Esophagus muscularis mucosa (tissue), 4 donors: ENCODE results near the gene IKBKG. TPM values are rescaled to one million over a fixed set of nuclear protein-coding genes. Genes with fewer than 3 reads are reported as not detected.

Experiments
- DNase-seq: peaks from one replicate; pipeline ENCODE4 v3.0.0-alpha.2; 2017; ENCODE audit errors: extremely low spot score
- H3K27ac ChIP-seq, 4 donors: fragments of 200-600 bp; sonication (generic); replicated peaks in 1 of 4; 1 replicate in 3 of 4; 2 replicates in 1 of 4; pipeline ENCODE4 v1.5.1; 2016 to 2019; ENCODE audit warnings: mild to moderate bottlenecking in 1 of 4
- H3K27me3 ChIP-seq, 4 donors: fragments of 200-600 bp; sonication (generic); one replicate each; pipeline versions ENCODE4 v1.5.1 to v1.6.0; 2016 to 2019
- H3K36me3 ChIP-seq, 4 donors: fragments of 200-600 bp; sonication (generic); one replicate each; pipeline ENCODE4 v1.5.1; 2016 to 2019
- H3K4me1 ChIP-seq, 4 donors: fragments of 200-600 bp; sonication (generic); one replicate each; pipeline ENCODE4 v1.5.1; 2016 to 2019
- H3K4me3 ChIP-seq, 4 donors: fragments of 200-600 bp; sonication (generic); 1 replicate in 2 of 4; 2 replicates in 2 of 4; pipeline ENCODE4 v1.5.1; 2016 to 2019; ENCODE audit warnings: mild to moderate bottlenecking in 4 of 4, moderate library complexity in 1 of 4
- H3K9me3 ChIP-seq, 4 donors: fragments of 200-600 bp; sonication (generic); 1 replicate in 3 of 4; 2 replicates in 1 of 4; pipeline ENCODE4 v1.5.1; 2016 to 2019
- CTCF ChIP-seq, 3 experiments: fragments of 200-600 bp in 2 of 3; fragments of 450-650 bp in 1 of 3; sonication (generic) in 2 of 3; IDR thresholded peaks; one replicate each; pipeline ENCODE4 v1.5.1; 2017 to 2019; ENCODE audit warnings: antibody characterized with exemption in 3 of 3, mild to moderate bottlenecking in 2 of 3, moderate library complexity in 1 of 3
- EP300 ChIP-seq: sonication (generic); formaldehyde crosslinking; IDR thresholded peaks from one replicate; pipeline ENCODE4 v1.6.1; 2017; ENCODE audit warnings: antibody characterized with exemption
- POLR2A ChIP-seq: fragments of 450-650 bp; IDR thresholded peaks from one replicate; pipeline ENCODE4 v1.6.1; 2017; ENCODE audit warnings: antibody characterized with exemption, moderate library complexity, mild to moderate bottlenecking, low read depth
- POLR2AphosphoS5 ChIP-seq, 2 donors: sonication (generic); formaldehyde crosslinking; IDR thresholded peaks; one replicate each; pipeline ENCODE4 v1.6.1; 2017; ENCODE audit warnings: antibody characterized with exemption in 2 of 2
- WGBS: methylation state at CpG from one replicate; pipeline ENCODE4 v1.1.5; 2018; 5-methylcytosine and 5-hydroxymethylcytosine counted together
- intact Hi-C: fragments of 100-400 bp; cut with DNase I; formaldehyde crosslinking; loops from one replicate; pipeline ENCODE4 v1.15.1; 2023
- total RNA-seq, 4 donors: library from RNA; depleted of rRNA; stranded (reverse); fragments of >200 nt; gene quantifications; one replicate each; pipeline versions ENCODE4 v1.1.0 to v1.2.1, GENCODE V29; 2016

IKBKG gene
- total RNA-seq, 4 donors from 2014 or later = 12.0 to 18.3 (median 17.3) TPM

- no peak for TF ChIP-seq POLR2AphosphoS5 (IDR thresholded peaks at IDR 0.05)
- no peak for TF ChIP-seq CTCF (IDR thresholded peaks at IDR 0.05)
- no peak for TF ChIP-seq POLR2A
- TF ChIP-seq EP300 = no peak
- 82% methylated on average over 20 of the region's 20 CpGs for WGBS
- Histone ChIP-seq H3K4me1 (peaks cover 19 to 37% (median 36%) of the 10 kb centered on the region in 4 donors), H3K27me3 (no peaks in the 10 kb centered on the region), H3K36me3 (peaks cover 0 to 7% (median 2%) of the 10 kb centered on the region in 4 donors), H3K27ac (peak overlapping the region; percentile 63 to 75 (median 71)), H3K9me3 (peaks cover 0 to 4% (median 0%) of the 10 kb centered on the region in 4 donors), H3K4me3 (no peak overlapping the region)
- intact Hi-C loops = no loop called here
- no peak for DNase-seq
Observed at GRCh38 chrX:154542723-154543424, 4.5 kb upstream of the IKBKG start.

DNA sequence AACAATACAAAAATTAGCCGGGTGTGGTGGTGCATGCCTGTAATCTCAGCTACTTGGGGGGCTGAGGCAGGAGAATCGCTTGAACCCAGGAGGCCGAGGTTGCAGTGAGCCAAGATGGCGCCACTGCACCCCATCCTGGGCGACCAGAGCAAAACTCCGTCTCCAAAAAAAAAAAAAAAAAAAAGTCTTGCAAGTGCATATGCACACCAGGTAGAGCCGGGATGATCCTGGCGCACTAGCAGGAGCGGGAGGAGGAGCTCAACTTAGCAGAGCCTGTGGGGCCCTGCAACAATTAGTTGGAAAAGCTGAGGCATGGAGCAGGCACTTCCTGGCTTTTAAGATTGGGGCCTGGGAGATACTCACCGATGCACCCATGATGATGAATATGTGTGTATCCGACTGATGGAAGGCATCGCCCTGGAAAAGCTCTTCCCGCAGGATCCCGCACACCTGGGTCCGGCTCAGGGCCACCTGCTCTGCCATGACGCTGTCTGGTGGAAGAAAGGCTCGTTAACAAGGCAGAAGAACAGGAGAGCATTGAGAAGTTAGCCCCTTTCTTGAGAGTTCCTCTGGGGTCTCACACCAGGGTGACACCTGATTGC is 1.6 kb upstream of the IKBKG start:
- no peak for TF ChIP-seq EP300
- intact Hi-C loops = no loop called here

GRCh38 chrX:154546354-154547244 is 821 bp upstream of the IKBKG start, which contains the start of gene G6PD:
Gene G6PD, minus strand, starts transcription at chrX:154546846. Its CDS starts 691 bp downstream, at chrX:154546155.
- Histone ChIP-seq H3K27me3 (no peaks in the 10 kb centered on the region), H3K4me3 (peak within 1 kb of the TSS; percentile 66 to 85 (median 67)), H3K4me1 (peaks cover 21 to 55% (median 51%) of the 10 kb centered on the region in 4 donors), H3K36me3 (peaks cover 0 to 7% (median 2%) of the 10 kb centered on the region in 4 donors), H3K9me3 (peaks cover 0 to 4% (median 0%) of the 10 kb centered on the region in 4 donors), H3K27ac (peak within 1 kb of the TSS; percentile 86 to 91 (median 88))
- intact Hi-C loops = no loop called here
- no peak for DNase-seq
- TF ChIP-seq POLR2AphosphoS5 (IDR thresholded peaks at IDR 0.05) (no peak), EP300 (no peak), POLR2A (no peak), CTCF (IDR thresholded peaks at IDR 0.05) (peak in 1 of 3 experiments; percentile 17)
- 50% methylated on average over 26 of the region's 92 CpGs for WGBS

More for the DNA sequence above, 1.6 kb upstream of the IKBKG start:
- Histone ChIP-seq H3K9me3 (peaks cover 0 to 4% (median 0%) of the 10 kb centered on the region in 4 donors), H3K4me3 (peak overlapping the region; percentile 66 to 85 (median 67)), H3K27me3 (no peaks in the 10 kb centered on the region), H3K36me3 (peaks cover 0 to 7% (median 2%) of the 10 kb centered on the region in 4 donors), H3K27ac (peak overlapping the region in 1 of 4 donors; percentile 86), H3K4me1 (peaks cover 25 to 63% (median 58%) of the 10 kb centered on the region in 4 donors)
- WGBS = 79% methylated on average over 16 of the region's 17 CpGs
- no peak for DNase-seq

- intact Hi-C loops = no loop called here
- H3K9me3 ChIP-seq = peaks cover 0 to 4% (median 0%) of the 10 kb centered on the region in 4 donors
- TF ChIP-seq EP300 (no peak), CTCF (IDR thresholded peaks at IDR 0.05) (no peak), POLR2A (no peak)
- H3K4me3 ChIP-seq = peak overlapping the region; percentile 66 to 85 (median 67)
- peaks cover 10 to 41% (median 38%) of the 10 kb centered on the region in 4 donors for H3K4me1 ChIP-seq
- peaks cover 0 to 12% (median 5%) of the 10 kb centered on the region in 4 donors for H3K36me3 ChIP-seq
- no peaks in the 10 kb centered on the region for H3K27me3 ChIP-seq
- 60% methylated on average over 9 of the region's 9 CpGs for WGBS
- H3K27ac ChIP-seq = peak overlapping the region; percentile 86 to 91 (median 88)
- no peak for DNase-seq
Observed at GRCh38 chrX:154548028-154548316, 552 bp downstream of the IKBKG start.
